Stimulated activated CD4-positive, alpha-beta T cell treated with anti-CD3 and anti-CD28 coated beads, TNF-alpha, amount 100 ng/mL, for 48 hours (primary cell): ENCODE measurements around the gene PRDM16.

Source experiments
- DNase-seq, 3 donors: peaks; one replicate each; pipeline ENCODE4 v3.0.0-alpha.2; 2020; ENCODE audit warnings: low read depth in 3 of 3

Gene PRDM16

GRCh38 chr1:3069491-3070308, 697 bp downstream of the PRDM16 start:
- DNase-seq = no peak

GRCh38 chr1:3070309-3070643, 1.3 kb downstream of the PRDM16 start:
- no peak for DNase-seq

GRCh38 chr1:3070644-3071564, 1.9 kb downstream of the PRDM16 start:
- DNase-seq = no peak

GRCh38 chr1:3071565-3072390, 2.8 kb downstream of the PRDM16 start:
- DNase-seq = no peak

GRCh38 chr1:3072391-3073185, 3.6 kb downstream of the PRDM16 start:
- no peak for DNase-seq

- DNase-seq = no peak
These were observed 4.1 kb downstream of the PRDM16 start for GRCh38 chr1:3073186-3073488.

GRCh38 chr1:3073489-3074296, 4.7 kb downstream of the PRDM16 start:
- no peak for DNase-seq

- DNase-seq = no peak
These were observed 5.3 kb downstream of the PRDM16 start for GRCh38 chr1:3074297-3074741.

- no peak for DNase-seq
These were observed 5.8 kb downstream of the PRDM16 start for GRCh38 chr1:3074800-3075199.

GRCh38 chr1:3075666-3076362, 6.8 kb downstream of the PRDM16 start:
- DNase-seq = no peak

GRCh38 chr1:3076363-3076740, 7.3 kb downstream of the PRDM16 start:
- no peak for DNase-seq

GRCh38 chr1:3077081-3077480, 8.1 kb downstream of the PRDM16 start:
- DNase-seq = no peak

- no peak for DNase-seq
These were observed 8.6 kb downstream of the PRDM16 start for GRCh38 chr1:3077561-3077960.

- no peak for DNase-seq
These were observed 9.4 kb downstream of the PRDM16 start for GRCh38 chr1:3078430-3078861.

- DNase-seq = no peak
These were observed 9.9 kb downstream of the PRDM16 start for GRCh38 chr1:3078871-3079270.

GRCh38 chr1:3079381-3080052, 10.5 kb downstream of the PRDM16 start:
- no peak for DNase-seq

- no peak for DNase-seq
These were observed 11.3 kb downstream of the PRDM16 start for GRCh38 chr1:3080053-3080955.

- DNase-seq = no peak
These were observed 12.2 kb downstream of the PRDM16 start for GRCh38 chr1:3081171-3081683.
